Kidney (tissue), 14 donors: Measurements from ENCODE around the gene TAF3. TPM values are rescaled to one million over a fixed set of nuclear protein-coding genes. Genes with fewer than 3 reads are reported as not detected.
A peak's percentile ranks its signal among the peaks of the same experiment; 100 is the strongest.

Source experiments
- DNase-seq, 5 donors: peaks; one replicate each; pipeline ENCODE4 v3.0.0-alpha.2; 2013 to 2020
- FAIRE-seq: peaks from 2 replicates; lab custom pipeline; 2012; peaks lifted over from hg19 to GRCh38; lab: Jason Lieb, UNC
- H3K27ac ChIP-seq, 2 donors: one replicate each; pipeline ENCODE4 v1.7.0; 2013; ENCODE audit warnings: low read depth in 2 of 2, low read length in 2 of 2, inconsistent platforms in 1 of 2
- H3K27me3 ChIP-seq: one replicate; pipeline ENCODE4 v1.7.1; 2013; ENCODE audit warnings: low read length, inconsistent platforms; ENCODE audit not compliant: control insufficient read depth, insufficient read depth
- H3K36me3 ChIP-seq, 3 donors: one replicate each; pipeline versions ENCODE4 v1.7.0 to v1.7.1; 2013; ENCODE audit warnings: low read length in 3 of 3, control low read depth in 1 of 3, inconsistent platforms in 1 of 3; ENCODE audit not compliant: insufficient read depth in 3 of 3, control insufficient read depth in 2 of 3
- H3K4me1 ChIP-seq, 3 donors: one replicate each; pipeline versions ENCODE4 v1.7.0 to v1.7.1; 2013; ENCODE audit warnings: low read length in 3 of 3, inconsistent platforms in 1 of 3, low read depth in 1 of 3; ENCODE audit not compliant: control insufficient read depth in 2 of 3, insufficient read depth in 2 of 3
- H3K4me3 ChIP-seq, 3 donors: one replicate each; pipeline versions ENCODE4 v1.7.0 to v1.8.1; 2013; ENCODE audit warnings: low read length in 3 of 3, control low read depth in 1 of 3, inconsistent platforms in 1 of 3
- H3K9ac ChIP-seq, 3 donors: one replicate each; pipeline versions ENCODE4 v1.7.0 to v1.7.1; 2013; ENCODE audit warnings: low read length in 3 of 3, control low read depth in 1 of 3, inconsistent platforms in 1 of 3
- H3K9me3 ChIP-seq, 3 donors: one replicate each; pipeline versions ENCODE4 v1.7.0 to v1.7.1; 2013; ENCODE audit warnings: low read length in 3 of 3, control low read depth in 1 of 3, inconsistent platforms in 1 of 3; ENCODE audit not compliant: control insufficient read depth in 2 of 3, insufficient read depth in 1 of 3
- intact Hi-C: fragments of 100-400 bp; cut with DNase I; formaldehyde crosslinking; loops from one replicate; pipeline ENCODE4 v1.11.1; 2022
- polyA plus RNA-seq: library from polyadenylated mRNA; stranded (reverse); fragments of 350-450 nt; fragmentation: Illumina TruSeq; extraction: RNeasy Lipid Tissue Mini Kit (QIAGEN cat#74804); gene quantifications from one replicate; pipeline ENCODE4 v1.2.3, GENCODE V29; 2014; ENCODE audit warnings: low read depth, low replicate concordance; ENCODE audit not compliant: insufficient read depth
- total RNA-seq: library from RNA; stranded (reverse); fragmentation: NEBNext Ultra II Directional; extraction: Animal tissue kit (Norgen Biotek cat#: 25700); gene quantifications from one replicate; pipeline ENCODE4 v1.2.1, GENCODE V29; 2021
- TF ChIP-seq, protein P1 (sequence below): IDR thresholded peaks from 3 replicates; pipeline ENCODE4 v1.5.1; 2012; ENCODE audit warnings: mild to moderate bottlenecking, moderate library complexity, borderline replicate concordance; ENCODE audit not compliant: insufficient read depth; ENCODE audit errors: extremely low read depth
- donor health status: control.
- donor health status: control.
- donor health status: control.
- donor health status: control.
- donor health status: control.
- donor health status: DM: yes; HTN: yes; CAD: no.
- donor health status: Normal renal cell carcinoma (clear cell type).

TAF3 gene
- total and polyA plus RNA-seq, 2 donors from 2014 or later: 4.0 to 8.7 TPM

DNA sequence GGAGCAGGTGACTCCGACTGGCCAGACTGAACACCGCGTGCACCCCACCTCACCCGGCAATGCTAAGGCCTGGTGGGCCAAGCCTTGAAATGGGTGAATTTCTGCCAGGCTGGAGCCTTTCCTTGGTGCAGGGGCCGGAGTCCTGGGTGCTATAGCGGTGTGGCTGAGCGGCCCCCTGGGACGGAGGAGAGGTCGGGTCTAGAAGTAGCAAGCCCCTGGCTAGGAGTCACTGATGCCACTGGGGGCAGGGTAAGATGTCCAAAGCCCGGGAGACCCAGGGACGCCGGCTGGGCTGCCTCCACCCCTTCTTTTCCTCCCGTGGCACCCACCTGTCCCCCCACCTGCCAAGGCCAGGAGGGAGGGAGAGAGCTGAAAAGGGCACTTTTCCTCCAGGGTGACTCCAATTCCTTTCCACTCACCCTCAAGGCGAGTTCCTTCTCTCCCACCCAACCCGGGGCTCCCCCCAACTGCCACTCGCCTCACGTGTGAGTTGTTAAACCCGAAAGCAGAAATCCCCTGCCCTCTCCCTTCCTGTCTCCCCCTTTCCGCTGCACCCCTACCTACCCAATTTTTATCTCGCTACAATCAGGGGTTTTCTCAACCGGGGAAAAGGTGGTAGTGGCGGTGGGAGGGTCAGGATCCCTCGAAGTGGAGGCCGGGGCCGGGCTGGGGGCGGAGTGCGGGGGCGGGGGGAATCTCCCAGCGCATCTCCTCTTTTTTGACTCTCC, 230.1 kb downstream of the TAF3 start:
- H3K4me1 ChIP-seq: peaks cover 0 to 19% (median 0%) of the 10 kb centered on the region in 3 donors

DNA sequence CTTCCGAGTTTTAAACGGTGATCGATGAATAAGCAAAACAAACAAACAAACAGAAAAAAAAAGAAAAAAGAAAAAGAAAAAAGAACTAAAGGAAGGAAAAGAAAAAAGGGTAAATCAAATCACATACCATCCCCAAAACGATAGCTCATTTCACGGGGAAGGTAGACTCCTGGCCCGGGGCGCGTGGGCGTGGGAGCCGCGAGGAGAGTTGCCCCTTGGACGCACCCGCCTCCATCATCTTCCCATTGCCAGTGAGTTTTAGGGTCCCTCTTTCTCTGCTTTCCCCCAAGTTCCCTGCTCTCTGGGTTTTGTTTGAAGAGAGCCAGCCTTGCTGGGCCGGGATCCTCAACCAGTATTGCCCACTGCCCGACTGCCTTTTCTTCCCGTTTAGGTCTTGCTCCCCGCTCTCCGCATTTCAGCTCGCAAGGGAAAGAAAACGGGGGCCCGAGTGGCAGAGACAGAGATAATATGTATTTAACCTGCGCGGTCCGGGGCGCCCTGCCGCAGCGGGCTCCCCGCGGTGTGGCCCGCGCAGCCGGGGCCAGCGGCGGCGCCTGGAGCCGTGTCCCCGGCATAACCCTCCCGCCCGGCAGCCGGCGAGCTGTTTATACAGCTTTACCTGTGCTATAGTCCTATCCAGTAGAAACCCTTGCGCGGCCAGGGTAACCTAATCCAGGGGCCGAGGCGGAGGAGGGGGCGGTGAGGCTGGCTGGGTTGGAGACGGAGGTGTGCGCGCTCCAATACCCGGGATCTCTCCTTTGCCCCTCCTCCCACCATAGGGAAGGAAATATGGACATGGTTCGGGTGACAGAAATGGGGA, 230.9 kb downstream of the TAF3 start:
- H3K4me3 ChIP-seq: peak overlapping the region; percentile 24 to 57 (median 36)
- DNase-seq: peak; percentile 56 to 79 (median 64)
- H3K9me3 ChIP-seq: no peaks in the 10 kb centered on the region
- TF ChIP-seq, protein P1, sequence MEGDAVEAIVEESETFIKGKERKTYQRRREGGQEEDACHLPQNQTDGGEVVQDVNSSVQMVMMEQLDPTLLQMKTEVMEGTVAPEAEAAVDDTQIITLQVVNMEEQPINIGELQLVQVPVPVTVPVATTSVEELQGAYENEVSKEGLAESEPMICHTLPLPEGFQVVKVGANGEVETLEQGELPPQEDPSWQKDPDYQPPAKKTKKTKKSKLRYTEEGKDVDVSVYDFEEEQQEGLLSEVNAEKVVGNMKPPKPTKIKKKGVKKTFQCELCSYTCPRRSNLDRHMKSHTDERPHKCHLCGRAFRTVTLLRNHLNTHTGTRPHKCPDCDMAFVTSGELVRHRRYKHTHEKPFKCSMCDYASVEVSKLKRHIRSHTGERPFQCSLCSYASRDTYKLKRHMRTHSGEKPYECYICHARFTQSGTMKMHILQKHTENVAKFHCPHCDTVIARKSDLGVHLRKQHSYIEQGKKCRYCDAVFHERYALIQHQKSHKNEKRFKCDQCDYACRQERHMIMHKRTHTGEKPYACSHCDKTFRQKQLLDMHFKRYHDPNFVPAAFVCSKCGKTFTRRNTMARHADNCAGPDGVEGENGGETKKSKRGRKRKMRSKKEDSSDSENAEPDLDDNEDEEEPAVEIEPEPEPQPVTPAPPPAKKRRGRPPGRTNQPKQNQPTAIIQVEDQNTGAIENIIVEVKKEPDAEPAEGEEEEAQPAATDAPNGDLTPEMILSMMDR: no peak
- intact Hi-C loops: no loop called here
- H3K27ac ChIP-seq: peak overlapping the region; percentile 53 to 67
- peak overlapping the region in 2 of 3 donors; percentile 7 to 41 for H3K9ac ChIP-seq
- H3K4me1 ChIP-seq: peaks cover 0 to 18% (median 0%) of the 10 kb centered on the region in 3 donors
- peaks cover 54% of the 10 kb centered on the region for H3K27me3 ChIP-seq
- no peak for FAIRE-seq
- H3K36me3 ChIP-seq: no peaks in the 10 kb centered on the region

More for the DNA sequence above, 230.1 kb downstream of the TAF3 start:
- DNase-seq (peak in 4 of 5 donors; percentile 18 to 54 (median 38)), FAIRE-seq (no peak)
- intact Hi-C loops: no loop called here
- H3K36me3 ChIP-seq: no peaks in the 10 kb centered on the region
- no peaks in the 10 kb centered on the region for H3K9me3 ChIP-seq
- H3K4me3 ChIP-seq: peak overlapping the region; percentile 6 to 59 (median 34)
- peak overlapping the region in 1 of 3 donors; percentile 35 for H3K9ac ChIP-seq
- TF ChIP-seq, protein P1: no peak
- peak overlapping the region; percentile 76 to 78 for H3K27ac ChIP-seq
- peaks cover 57% of the 10 kb centered on the region for H3K27me3 ChIP-seq

DNA sequence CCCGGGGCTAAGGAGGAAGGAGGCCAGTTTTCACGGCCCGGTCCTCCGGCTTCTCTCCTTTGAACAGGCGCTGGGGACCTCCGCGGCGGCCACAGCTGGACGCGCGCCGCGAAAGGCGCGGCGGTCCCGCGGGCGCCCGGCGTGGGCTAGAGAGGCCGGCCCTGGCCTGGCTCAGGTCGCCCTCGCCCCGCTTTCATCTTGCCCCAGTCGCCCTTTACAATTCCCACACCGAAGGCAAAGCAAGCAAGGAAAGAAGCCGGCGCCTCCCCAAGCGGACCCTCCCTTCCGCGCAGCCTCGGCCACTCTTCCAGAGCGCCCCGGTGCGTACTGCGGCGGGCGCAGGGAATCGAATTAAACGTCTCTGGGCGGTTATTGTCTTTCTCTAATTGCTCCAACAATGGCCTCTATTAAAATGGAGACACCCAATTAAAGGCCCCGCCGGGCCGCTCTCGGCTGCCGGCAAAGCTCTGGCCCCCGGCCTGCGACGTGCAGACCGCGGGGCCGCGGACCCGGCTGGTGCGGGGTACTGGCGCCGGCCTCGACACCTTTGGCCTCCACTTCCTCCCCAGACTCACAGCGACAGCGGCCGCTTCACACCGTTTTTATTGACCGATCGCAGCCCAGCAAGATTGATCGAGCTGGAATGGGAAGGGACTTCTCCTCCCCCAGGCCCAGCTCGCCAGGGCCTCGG, 231.7 kb downstream of the TAF3 start:
- FAIRE-seq (no peak), DNase-seq (peak in 4 of 5 donors; percentile 35 to 55 (median 48))
- Histone ChIP-seq H3K9ac (peak overlapping the region in 1 of 3 donors; percentile 32), H3K4me3 (peak overlapping the region; percentile 26 to 57 (median 36)), H3K4me1 (peaks cover 0 to 16% (median 0%) of the 10 kb centered on the region in 3 donors), H3K9me3 (no peaks in the 10 kb centered on the region), H3K27ac (peak overlapping the region; percentile 67), H3K36me3 (no peaks in the 10 kb centered on the region), H3K27me3 (peaks cover 50% of the 10 kb centered on the region)
- TF ChIP-seq, protein P1: no peak
- intact Hi-C loops: no loop called here
